ENCODE data around the gene FAM174B.

FAM174B gene

GRCh38 chr15:92614791-92615785 is 40.5 kb downstream of the FAM174B start:
- DNase-seq (ENCODE audit: low read depth), result no peak

DNA sequence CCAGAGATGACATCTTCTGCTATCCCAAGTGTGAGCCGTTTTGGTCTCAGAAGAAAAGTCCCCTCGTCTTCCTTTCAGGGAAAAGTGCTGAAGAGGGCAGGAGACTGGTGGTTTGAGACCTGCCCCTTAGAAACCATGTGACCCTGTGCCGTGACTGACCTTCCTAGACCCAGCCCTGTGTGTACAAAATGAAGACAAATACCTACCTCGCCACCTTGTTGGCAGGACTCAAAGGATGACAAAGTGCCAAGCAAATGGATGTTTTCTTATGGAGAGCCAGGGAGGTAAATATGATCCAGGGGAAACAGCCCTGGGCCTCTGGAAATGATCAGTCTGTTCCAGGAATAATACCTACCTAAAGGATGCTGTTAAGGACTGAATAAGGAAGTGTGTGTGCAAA is 41.3 kb downstream of the FAM174B start:
- peak; percentile 100 for DNase-seq (ENCODE audit: low read depth)
- H3K4me3 ChIP-seq (ENCODE audit: low read depth, low read length), result no peak overlapping the region
- TF ChIP-seq, protein P1, sequence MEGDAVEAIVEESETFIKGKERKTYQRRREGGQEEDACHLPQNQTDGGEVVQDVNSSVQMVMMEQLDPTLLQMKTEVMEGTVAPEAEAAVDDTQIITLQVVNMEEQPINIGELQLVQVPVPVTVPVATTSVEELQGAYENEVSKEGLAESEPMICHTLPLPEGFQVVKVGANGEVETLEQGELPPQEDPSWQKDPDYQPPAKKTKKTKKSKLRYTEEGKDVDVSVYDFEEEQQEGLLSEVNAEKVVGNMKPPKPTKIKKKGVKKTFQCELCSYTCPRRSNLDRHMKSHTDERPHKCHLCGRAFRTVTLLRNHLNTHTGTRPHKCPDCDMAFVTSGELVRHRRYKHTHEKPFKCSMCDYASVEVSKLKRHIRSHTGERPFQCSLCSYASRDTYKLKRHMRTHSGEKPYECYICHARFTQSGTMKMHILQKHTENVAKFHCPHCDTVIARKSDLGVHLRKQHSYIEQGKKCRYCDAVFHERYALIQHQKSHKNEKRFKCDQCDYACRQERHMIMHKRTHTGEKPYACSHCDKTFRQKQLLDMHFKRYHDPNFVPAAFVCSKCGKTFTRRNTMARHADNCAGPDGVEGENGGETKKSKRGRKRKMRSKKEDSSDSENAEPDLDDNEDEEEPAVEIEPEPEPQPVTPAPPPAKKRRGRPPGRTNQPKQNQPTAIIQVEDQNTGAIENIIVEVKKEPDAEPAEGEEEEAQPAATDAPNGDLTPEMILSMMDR (IDR thresholded peaks at IDR 0.05; ENCODE audit: control insufficient read depth, extremely low read depth, insufficient read depth), result no peak

More at GRCh38 chr15:92614791-92615785, 40.5 kb downstream of the FAM174B start:
- TF ChIP-seq, protein P1 (IDR thresholded peaks at IDR 0.05; ENCODE audit: control insufficient read depth, extremely low read depth, insufficient read depth), result no peak
- no peak overlapping the region for H3K4me3 ChIP-seq (ENCODE audit: low read depth, low read length)

DNA sequence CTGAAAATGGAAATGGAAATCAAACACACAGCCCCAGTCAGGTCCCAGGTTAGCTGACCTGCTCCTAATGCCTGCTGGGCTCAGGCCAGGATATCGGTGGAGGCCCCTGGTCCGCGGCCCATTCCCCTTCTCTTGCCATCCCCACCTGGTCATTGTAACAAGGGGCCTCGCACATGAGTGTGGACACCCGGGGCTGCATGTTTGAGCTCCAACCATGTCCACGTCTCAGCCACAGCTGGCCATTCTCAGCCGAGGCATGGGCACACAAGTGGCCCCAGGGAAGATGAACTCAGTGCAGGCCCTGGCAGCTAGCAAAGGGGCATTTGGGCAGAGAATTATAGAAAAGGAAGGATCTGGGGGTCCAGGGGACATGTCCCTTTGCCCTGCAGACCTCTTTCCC is 41.7 kb downstream of the FAM174B start:
- TF ChIP-seq, protein P1 (IDR thresholded peaks at IDR 0.05; ENCODE audit: control insufficient read depth, extremely low read depth, insufficient read depth), result no peak
- DNase-seq (ENCODE audit: low read depth), result no peak
- no peak overlapping the region for H3K4me3 ChIP-seq (ENCODE audit: low read depth, low read length)

GRCh38 chr15:92612891-92613290 is 42.7 kb downstream of the FAM174B start:
- TF ChIP-seq, protein P1 (IDR thresholded peaks at IDR 0.05; ENCODE audit: control insufficient read depth, extremely low read depth, insufficient read depth), result no peak
- no peak overlapping the region for H3K4me3 ChIP-seq (ENCODE audit: low read depth, low read length)
- no peak for DNase-seq (ENCODE audit: low read depth)

DNA sequence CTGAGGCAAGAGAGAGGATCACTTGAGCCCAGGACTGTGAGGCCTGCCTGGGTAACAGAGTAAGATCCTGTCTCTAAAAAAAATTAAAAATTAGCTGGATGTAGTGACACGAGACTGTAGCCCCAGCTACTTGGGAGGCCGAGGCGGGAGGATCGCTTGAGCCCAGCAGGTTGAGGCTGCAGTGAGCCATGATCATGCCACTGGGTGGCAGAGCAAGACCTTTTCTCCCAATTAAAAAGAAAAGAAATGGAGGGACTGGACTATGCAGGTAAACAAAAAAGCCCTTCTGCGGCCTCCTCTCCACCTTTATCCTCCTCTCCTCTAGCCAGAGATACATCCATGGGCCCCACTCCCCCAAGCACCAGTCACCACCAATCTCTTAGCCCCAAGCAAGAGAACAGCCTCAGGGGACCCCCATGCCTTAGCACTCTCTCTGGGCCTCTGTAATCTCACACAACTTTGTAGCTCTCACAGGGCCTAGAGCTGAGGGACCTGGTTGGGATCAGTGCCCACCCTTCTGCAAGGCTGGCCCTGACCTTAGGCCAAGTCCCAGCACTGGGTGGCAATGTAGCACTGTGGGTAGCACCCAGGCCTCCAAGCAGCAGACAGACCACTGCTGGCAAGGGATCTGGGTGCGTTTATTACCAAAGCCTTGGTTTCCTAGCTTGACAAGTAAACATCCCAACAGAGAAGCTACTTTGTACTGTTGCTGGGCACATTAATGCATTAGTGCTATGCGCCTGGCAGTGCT is 43.4 kb downstream of the FAM174B start:
- H3K4me3 ChIP-seq (ENCODE audit: low read depth, low read length), result no peak overlapping the region
- no peak for DNase-seq (ENCODE audit: low read depth)
- TF ChIP-seq, protein P1 (IDR thresholded peaks at IDR 0.05; ENCODE audit: control insufficient read depth, extremely low read depth, insufficient read depth), result no peak

DNA sequence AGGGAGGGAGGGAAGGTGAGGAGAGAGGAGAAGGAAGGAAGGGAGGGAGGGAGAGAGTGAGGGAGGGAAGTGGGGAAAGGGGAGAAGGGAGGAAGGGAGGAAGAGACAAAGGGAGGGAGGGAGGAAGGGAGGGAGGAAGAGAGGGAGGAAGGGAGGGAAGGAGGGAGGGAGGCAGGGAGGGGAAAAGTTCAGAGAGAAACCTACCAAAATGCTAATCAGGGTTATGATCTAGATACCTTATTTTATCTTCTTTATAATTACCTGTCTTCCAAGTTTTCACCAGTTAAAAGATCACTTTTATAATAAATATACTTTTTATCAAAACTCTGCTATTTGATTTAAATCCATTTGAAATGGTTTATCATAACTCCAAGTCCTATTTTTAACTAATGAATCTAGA is 44.4 kb downstream of the FAM174B start:
- DNase-seq (ENCODE audit: low read depth), result no peak
- TF ChIP-seq, protein P1 (IDR thresholded peaks at IDR 0.05; ENCODE audit: control insufficient read depth, extremely low read depth, insufficient read depth), result no peak
- no peak overlapping the region for H3K4me3 ChIP-seq (ENCODE audit: low read depth, low read length)
